ENCODE data around the gene TTN. TPM values are rescaled to one million over a fixed set of nuclear protein-coding genes. Genes with fewer than 3 reads are reported as not detected.
A peak's percentile ranks its signal among the peaks of the same experiment; 100 is the strongest.

Gene TTN
- total RNA-seq, 1 experiment from 2014 or later = 1.1 TPM

DNA sequence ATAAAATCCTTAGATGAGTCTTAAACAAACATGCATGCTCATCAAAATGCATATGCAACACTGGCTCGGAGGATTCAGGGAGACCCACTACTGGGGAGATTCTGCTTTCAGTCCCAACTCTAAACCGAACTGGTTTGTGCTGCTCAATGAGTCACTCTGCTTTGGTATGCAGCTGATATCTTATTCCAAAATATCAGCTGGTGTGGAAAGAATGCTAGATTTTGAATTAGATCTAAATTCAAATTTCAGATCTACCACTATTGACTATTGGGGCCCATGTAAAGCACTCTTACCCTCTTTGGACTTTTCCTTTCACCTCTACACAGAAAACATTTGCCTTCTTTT lies 39.2 kb upstream of the TTN start:
- no peaks in the 10 kb centered on the region for H3F3A ChIP-seq (ENCODE audit: low read length, unreplicated experiment)
- ATAC-seq = peak; percentile 42
- H4K20me1 ChIP-seq (ENCODE audit: low read length) = no peaks in the 10 kb centered on the region
- TF ChIP-seq EZH2phosphoT487 (IDR thresholded peaks at IDR 0.05; ENCODE audit: borderline replicate concordance, low read length) (no peak), EZH2 (IDR thresholded peaks at IDR 0.05; ENCODE audit: low read length, unreplicated experiment) (no peak)
- TF ChIP-seq, protein P1, sequence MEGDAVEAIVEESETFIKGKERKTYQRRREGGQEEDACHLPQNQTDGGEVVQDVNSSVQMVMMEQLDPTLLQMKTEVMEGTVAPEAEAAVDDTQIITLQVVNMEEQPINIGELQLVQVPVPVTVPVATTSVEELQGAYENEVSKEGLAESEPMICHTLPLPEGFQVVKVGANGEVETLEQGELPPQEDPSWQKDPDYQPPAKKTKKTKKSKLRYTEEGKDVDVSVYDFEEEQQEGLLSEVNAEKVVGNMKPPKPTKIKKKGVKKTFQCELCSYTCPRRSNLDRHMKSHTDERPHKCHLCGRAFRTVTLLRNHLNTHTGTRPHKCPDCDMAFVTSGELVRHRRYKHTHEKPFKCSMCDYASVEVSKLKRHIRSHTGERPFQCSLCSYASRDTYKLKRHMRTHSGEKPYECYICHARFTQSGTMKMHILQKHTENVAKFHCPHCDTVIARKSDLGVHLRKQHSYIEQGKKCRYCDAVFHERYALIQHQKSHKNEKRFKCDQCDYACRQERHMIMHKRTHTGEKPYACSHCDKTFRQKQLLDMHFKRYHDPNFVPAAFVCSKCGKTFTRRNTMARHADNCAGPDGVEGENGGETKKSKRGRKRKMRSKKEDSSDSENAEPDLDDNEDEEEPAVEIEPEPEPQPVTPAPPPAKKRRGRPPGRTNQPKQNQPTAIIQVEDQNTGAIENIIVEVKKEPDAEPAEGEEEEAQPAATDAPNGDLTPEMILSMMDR (conservative IDR thresholded peaks at IDR 0.05; ENCODE audit: low read depth, low read length) = no peak
- no peaks in the 10 kb centered on the region for H3K9me3 ChIP-seq (ENCODE audit: low read length)
- peaks cover 8% of the 10 kb centered on the region for H3K4me1 ChIP-seq (ENCODE audit: insufficient read depth, low read length)
- H3K27ac ChIP-seq (ENCODE audit: low read length) = no peak overlapping the region
- DNase-seq = peak; percentile 43
- H3K9me2 ChIP-seq (replicated peaks; ENCODE audit: low read length) = no peaks in the 10 kb centered on the region
- H3K79me2 ChIP-seq (ENCODE audit: low read length) = no peaks in the 10 kb centered on the region
- CTCF ChIA-PET = no interaction called here
- H3K4me3 ChIP-seq (ENCODE audit: low read length) = no peak overlapping the region
- intact Hi-C loops (cut with micrococcal nuclease) = no loop called here
- BruUV-seq (replicated peaks) = no TSS peak
- H3K9ac ChIP-seq (ENCODE audit: low read length) = no peak overlapping the region
- H3K36me3 ChIP-seq (ENCODE audit: low read depth, low read length) = no peaks in the 10 kb centered on the region
- H3K27me3 ChIP-seq (ENCODE audit: low read length) = no peaks in the 10 kb centered on the region
- no peak overlapping the region for H3K4me2 ChIP-seq (ENCODE audit: low read length)
- no peak overlapping the region for H2AFZ ChIP-seq (ENCODE audit: low read length)
- POLR2A ChIA-PET (ENCODE audit: unreplicated experiment) = no interaction called here

DNA sequence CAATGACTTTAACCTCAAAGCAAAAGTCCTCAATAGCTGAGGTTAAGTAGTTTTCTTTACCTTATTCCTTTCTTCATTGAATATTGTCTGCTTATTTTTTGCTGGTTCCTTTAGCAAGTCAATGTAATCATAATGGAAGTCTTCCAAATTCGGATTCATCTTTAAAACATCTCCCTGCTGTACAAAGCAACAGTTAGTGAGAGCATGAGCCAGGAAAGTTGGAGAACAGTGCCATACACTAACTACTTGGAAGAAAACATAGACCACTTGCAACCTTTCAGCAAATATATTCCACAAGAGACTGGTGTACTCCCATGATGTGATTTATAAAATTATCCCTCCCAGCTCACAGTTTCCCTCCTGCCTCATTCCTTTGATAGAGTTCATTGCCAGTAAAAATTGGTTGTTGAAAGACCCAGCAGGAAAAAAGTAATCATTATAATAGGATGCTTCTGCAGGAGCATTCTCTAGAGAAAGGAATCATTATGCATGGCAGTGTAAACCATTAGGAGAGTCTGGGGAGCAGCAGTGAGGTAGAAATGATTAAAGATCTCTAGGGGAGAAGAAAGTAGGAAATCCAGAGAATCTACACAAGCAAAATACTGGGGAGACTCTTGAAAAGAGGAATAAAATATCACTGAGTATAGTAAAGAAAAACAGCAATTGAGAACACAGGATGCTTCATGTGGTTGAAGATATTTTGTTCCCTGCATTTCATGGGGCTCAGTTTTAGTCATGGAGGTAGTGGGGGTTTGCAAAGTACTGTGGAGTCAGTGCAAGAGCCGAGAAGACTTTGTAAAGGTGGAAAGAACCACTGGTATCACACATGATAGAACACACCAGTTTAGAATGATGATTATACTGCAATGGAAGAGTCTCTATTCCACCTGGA lies 38.6 kb upstream of the TTN start:
- H3K27me3 ChIP-seq (ENCODE audit: low read length) = no peaks in the 10 kb centered on the region
- DNase-seq = peak; percentile 17
- H3K4me1 ChIP-seq (ENCODE audit: insufficient read depth, low read length) = peaks cover 7% of the 10 kb centered on the region
- no peaks in the 10 kb centered on the region for H3K9me2 ChIP-seq (replicated peaks; ENCODE audit: low read length)
- H3K36me3 ChIP-seq (ENCODE audit: low read depth, low read length) = no peaks in the 10 kb centered on the region
- no peaks in the 10 kb centered on the region for H4K20me1 ChIP-seq (ENCODE audit: low read length)
- H3K4me2 ChIP-seq (ENCODE audit: low read length) = no peak overlapping the region
- no peaks in the 10 kb centered on the region for H3F3A ChIP-seq (ENCODE audit: low read length, unreplicated experiment)
- no peak overlapping the region for H3K9ac ChIP-seq (ENCODE audit: low read length)
- H3K9me3 ChIP-seq (ENCODE audit: low read length) = no peaks in the 10 kb centered on the region
- H3K27ac ChIP-seq (ENCODE audit: low read length) = no peak overlapping the region
- H3K4me3 ChIP-seq (ENCODE audit: low read length) = no peak overlapping the region
- POLR2A ChIA-PET (ENCODE audit: unreplicated experiment) = no interaction called here
- intact Hi-C loops (cut with micrococcal nuclease) = no loop called here
- H2AFZ ChIP-seq (ENCODE audit: low read length) = no peak overlapping the region
- ATAC-seq = no peak
- no TSS peak for BruUV-seq (replicated peaks)
- CTCF ChIA-PET = no interaction called here
- no peaks in the 10 kb centered on the region for H3K79me2 ChIP-seq (ENCODE audit: low read length)
- TF ChIP-seq, protein P1 (conservative IDR thresholded peaks at IDR 0.05; ENCODE audit: low read depth, low read length) = no peak

DNA sequence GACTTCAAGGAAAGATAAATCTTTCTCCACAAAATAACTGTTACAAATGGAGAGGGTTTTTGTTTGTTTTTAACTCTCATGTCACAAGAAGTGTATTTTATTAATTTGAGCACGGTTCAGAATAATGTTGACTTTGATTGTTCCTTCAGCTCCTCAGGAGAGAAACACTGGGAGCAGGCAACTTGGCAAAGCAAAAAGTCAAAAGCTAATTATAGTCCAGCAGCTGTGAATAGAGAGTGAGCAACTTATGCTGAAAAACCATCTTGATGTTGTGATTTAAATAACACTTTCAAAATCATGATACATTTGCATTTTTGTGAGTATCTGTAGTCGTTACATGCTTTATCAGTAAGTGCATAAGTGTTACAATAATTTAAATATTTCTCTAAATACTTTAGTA lies 37.5 kb upstream of the TTN start:
- no peak overlapping the region for H3K27ac ChIP-seq (ENCODE audit: low read length)
- no peaks in the 10 kb centered on the region for H3K27me3 ChIP-seq (ENCODE audit: low read length)
- no peak overlapping the region for H3K4me3 ChIP-seq (ENCODE audit: low read length)
- no peaks in the 10 kb centered on the region for H3K9me3 ChIP-seq (ENCODE audit: low read length)
- H3K4me2 ChIP-seq (ENCODE audit: low read length) = no peak overlapping the region
- no peaks in the 10 kb centered on the region for H3F3A ChIP-seq (ENCODE audit: low read length, unreplicated experiment)
- no peaks in the 10 kb centered on the region for H3K36me3 ChIP-seq (ENCODE audit: low read depth, low read length)
- H3K79me2 ChIP-seq (ENCODE audit: low read length) = no peaks in the 10 kb centered on the region
- no TSS peak for BruUV-seq (replicated peaks)
- H3K4me1 ChIP-seq (ENCODE audit: insufficient read depth, low read length) = peaks cover 7% of the 10 kb centered on the region
- DNase-seq = no peak
- ChIA-PET POLR2A (ENCODE audit: unreplicated experiment) (no interaction called here), CTCF (no interaction called here)
- H2AFZ ChIP-seq (ENCODE audit: low read length) = no peak overlapping the region
- no peaks in the 10 kb centered on the region for H4K20me1 ChIP-seq (ENCODE audit: low read length)
- TF ChIP-seq EZH2 (IDR thresholded peaks at IDR 0.05; ENCODE audit: low read length, unreplicated experiment) (no peak), EZH2phosphoT487 (IDR thresholded peaks at IDR 0.05; ENCODE audit: borderline replicate concordance, low read length) (no peak)
- TF ChIP-seq, protein P1 (conservative IDR thresholded peaks at IDR 0.05; ENCODE audit: low read depth, low read length) = no peak
- no peak overlapping the region for H3K9ac ChIP-seq (ENCODE audit: low read length)
- intact Hi-C loops (cut with micrococcal nuclease) = no loop called here
- no peak for ATAC-seq
- H3K9me2 ChIP-seq (replicated peaks; ENCODE audit: low read length) = no peaks in the 10 kb centered on the region

Measured in PC-3 (cell line).